ENCODE data around the gene NEK2.
"Not testable (repeated sequence)": the region's sequence is repeated elsewhere in the genome, so short reads cannot be mapped to it uniquely, and the experiment has no call there.

Gene NEK2

DNA sequence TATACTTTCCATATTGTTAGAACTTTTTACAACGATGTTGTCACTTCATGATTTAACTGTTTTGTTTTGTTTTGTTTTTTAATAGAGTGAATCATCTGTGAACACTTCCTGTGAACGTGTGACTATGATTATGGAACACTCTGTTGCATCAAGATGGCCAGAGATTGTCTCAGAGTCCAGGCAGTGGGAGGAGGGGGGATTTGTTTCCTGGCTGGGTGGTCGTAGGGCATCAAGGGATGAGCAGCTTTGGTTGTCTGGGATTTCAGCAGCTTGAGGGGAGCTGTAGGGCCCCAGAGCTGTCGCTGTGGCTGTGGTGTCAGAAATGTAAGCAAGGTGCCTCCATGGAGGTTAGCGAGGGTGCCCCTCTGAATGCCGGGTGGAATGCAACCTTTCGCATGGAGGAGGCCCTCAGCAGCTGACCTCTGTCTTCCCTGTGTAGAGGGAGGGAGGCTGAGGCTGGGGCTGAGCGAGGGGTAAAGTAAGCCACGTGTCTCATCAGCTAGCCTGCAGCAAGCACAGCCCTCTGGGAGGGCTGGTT, 21.4 kb downstream of the NEK2 start:
- no peak overlapping the region for H3K9ac ChIP-seq (ENCODE audit: low read length)
- H3K36me3 ChIP-seq (ENCODE audit: control insufficient read depth, insufficient read depth, low read length) = no peaks in the 10 kb centered on the region
- H3K4me3 ChIP-seq (ENCODE audit: low read length) = no peak overlapping the region
- H3K27me3 ChIP-seq (ENCODE audit: control insufficient read depth, insufficient read depth, low read length) = no peaks in the 10 kb centered on the region
- no peak overlapping the region for H3K27ac ChIP-seq (ENCODE audit: low read depth, low read length)
- no peaks in the 10 kb centered on the region for H3K4me1 ChIP-seq (ENCODE audit: control insufficient read depth, insufficient read depth, low read length)

DNA sequence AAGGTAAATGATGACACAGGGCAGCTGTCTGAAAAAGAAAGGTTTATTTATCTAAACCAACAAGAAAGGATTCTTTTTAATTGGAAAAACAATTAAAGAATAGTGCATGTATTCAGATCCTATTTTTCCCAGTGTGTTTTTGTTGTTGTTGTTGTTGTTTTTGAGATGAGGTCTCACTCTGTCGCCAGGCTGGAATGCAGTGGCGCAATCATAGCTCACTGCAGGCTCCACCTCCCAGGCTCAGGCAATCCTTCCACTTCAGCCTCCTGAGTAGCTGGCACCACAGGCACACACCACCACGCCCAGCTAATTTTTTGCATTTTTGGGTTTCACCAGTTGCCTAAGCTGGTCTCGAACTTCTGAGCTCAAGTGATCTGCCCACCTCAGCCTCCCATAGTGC, 22.1 kb downstream of the NEK2 start:
- H3K27ac ChIP-seq (ENCODE audit: low read depth, low read length) = no peak overlapping the region
- no peaks in the 10 kb centered on the region for H3K36me3 ChIP-seq (ENCODE audit: control insufficient read depth, insufficient read depth, low read length)
- no peaks in the 10 kb centered on the region for H3K4me1 ChIP-seq (ENCODE audit: control insufficient read depth, insufficient read depth, low read length)
- no peaks in the 10 kb centered on the region for H3K27me3 ChIP-seq (ENCODE audit: control insufficient read depth, insufficient read depth, low read length)
- no peak overlapping the region for H3K4me3 ChIP-seq (ENCODE audit: low read length)
- no peak overlapping the region for H3K9ac ChIP-seq (ENCODE audit: low read length)

DNA sequence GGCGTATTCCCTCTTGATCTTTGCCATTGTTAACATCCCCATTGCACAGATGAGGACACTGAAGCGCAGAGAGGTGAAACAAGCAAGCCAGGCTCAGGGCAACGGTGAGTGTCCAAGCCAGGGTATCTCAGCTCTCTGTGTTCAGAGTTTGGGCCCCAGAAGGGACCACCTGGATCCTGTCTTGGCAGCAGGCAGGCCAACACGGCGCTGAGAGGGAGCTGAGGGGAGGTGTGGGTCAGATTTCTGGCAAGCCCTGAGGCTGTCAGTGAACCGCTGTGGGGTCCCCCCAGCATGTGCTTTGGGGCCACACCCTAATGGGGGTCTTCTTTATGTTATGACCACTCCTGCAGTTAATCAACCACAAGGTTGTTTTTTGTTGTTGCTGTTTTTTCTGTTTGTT, 23.1 kb downstream of the NEK2 start:
- H3K36me3 ChIP-seq (ENCODE audit: control insufficient read depth, insufficient read depth, low read length) = no peaks in the 10 kb centered on the region
- H3K27ac ChIP-seq (ENCODE audit: low read depth, low read length) = no peak overlapping the region
- no peak overlapping the region for H3K9ac ChIP-seq (ENCODE audit: low read length)
- H3K27me3 ChIP-seq (ENCODE audit: control insufficient read depth, insufficient read depth, low read length) = no peaks in the 10 kb centered on the region
- no peaks in the 10 kb centered on the region for H3K4me1 ChIP-seq (ENCODE audit: control insufficient read depth, insufficient read depth, low read length)
- H3K4me3 ChIP-seq (ENCODE audit: low read length) = no peak overlapping the region

DNA sequence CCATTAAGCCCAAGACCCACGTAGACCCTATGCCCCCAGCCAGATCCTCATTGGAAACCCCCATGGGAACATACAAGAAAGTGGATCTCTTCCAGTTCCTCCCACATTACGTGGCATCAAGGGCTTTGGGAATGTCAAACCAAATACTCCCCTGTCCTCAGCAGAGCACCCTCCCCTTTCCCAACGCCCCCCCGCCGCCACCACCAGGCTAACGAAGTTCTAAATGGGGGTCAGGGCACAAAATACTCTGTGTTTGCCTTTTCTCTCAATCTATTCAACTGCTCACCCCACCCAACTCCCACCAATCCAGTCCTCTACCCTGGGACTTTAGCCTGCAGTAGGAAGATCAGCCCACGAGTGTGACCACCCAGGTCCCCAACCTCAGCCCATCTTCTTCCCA, 24.5 kb downstream of the NEK2 start:
- no peak overlapping the region for H3K27ac ChIP-seq (ENCODE audit: low read depth, low read length)
- no peak overlapping the region for H3K4me3 ChIP-seq (ENCODE audit: low read length)

GRCh38 chr1:211648980-211649934, 26.2 kb downstream of the NEK2 start:
- Histone ChIP-seq H3K4me3 (ENCODE audit: low read length) (no peak overlapping the region), H3K9ac (ENCODE audit: low read length) (no peak overlapping the region), H3K27ac (ENCODE audit: low read depth, low read length) (no peak overlapping the region), H3K4me1 (ENCODE audit: control insufficient read depth, insufficient read depth, low read length) (no peaks in the 10 kb centered on the region), H3K36me3 (ENCODE audit: control insufficient read depth, insufficient read depth, low read length) (no peaks in the 10 kb centered on the region), H3K27me3 (ENCODE audit: control insufficient read depth, insufficient read depth, low read length) (no peaks in the 10 kb centered on the region)

More for the DNA sequence above, 24.5 kb downstream of the NEK2 start:
- Histone ChIP-seq H3K9ac (ENCODE audit: low read length) (no peak overlapping the region), H3K27me3 (ENCODE audit: control insufficient read depth, insufficient read depth, low read length) (no peaks in the 10 kb centered on the region), H3K36me3 (ENCODE audit: control insufficient read depth, insufficient read depth, low read length) (no peaks in the 10 kb centered on the region), H3K4me1 (ENCODE audit: control insufficient read depth, insufficient read depth, low read length) (no peaks in the 10 kb centered on the region)

- no peaks in the 10 kb centered on the region for H3K36me3 ChIP-seq (ENCODE audit: control insufficient read depth, insufficient read depth, low read length)
- H3K4me3 ChIP-seq (ENCODE audit: low read length) = no peak overlapping the region
- H3K4me1 ChIP-seq (ENCODE audit: control insufficient read depth, insufficient read depth, low read length) = no peaks in the 10 kb centered on the region
- H3K9ac ChIP-seq (ENCODE audit: low read length) = no peak overlapping the region
- H3K27ac ChIP-seq (ENCODE audit: low read depth, low read length) = no peak overlapping the region
- H3K27me3 ChIP-seq (ENCODE audit: control insufficient read depth, insufficient read depth, low read length) = no peaks in the 10 kb centered on the region
Measured at GRCh38 chr1:211648336-211648735, 27.1 kb downstream of the NEK2 start.

GRCh38 chr1:211647711-211648121, 27.7 kb downstream of the NEK2 start:
- no peaks in the 10 kb centered on the region for H3K36me3 ChIP-seq (ENCODE audit: control insufficient read depth, insufficient read depth, low read length)
- no peak overlapping the region for H3K9ac ChIP-seq (ENCODE audit: low read length)
- no peaks in the 10 kb centered on the region for H3K4me1 ChIP-seq (ENCODE audit: control insufficient read depth, insufficient read depth, low read length)
- H3K27me3 ChIP-seq (ENCODE audit: control insufficient read depth, insufficient read depth, low read length) = no peaks in the 10 kb centered on the region
- H3K4me3 ChIP-seq (ENCODE audit: low read length) = no peak overlapping the region
- no peak overlapping the region for H3K27ac ChIP-seq (ENCODE audit: low read depth, low read length)

DNA sequence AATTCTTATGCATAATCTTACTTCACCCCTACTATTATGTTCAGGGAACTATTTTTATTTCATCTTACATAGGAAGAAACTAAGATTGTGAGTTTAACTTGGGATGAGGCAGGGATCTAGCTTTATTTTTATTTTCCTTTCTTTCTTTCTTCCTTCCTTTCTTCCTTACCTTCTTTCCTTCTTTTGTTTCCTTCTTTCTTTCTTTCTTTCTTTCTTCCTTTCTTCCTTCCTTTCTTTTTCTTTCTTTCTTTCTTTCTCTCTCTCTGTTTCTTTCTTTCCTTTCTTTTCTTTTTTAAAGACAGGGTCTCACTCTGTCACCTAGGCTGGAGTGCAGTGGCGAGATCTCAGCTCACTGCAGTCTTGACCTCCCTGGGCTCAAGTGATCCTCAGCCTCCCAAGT, 28.9 kb downstream of the NEK2 start:
- Histone ChIP-seq H3K27me3 (ENCODE audit: control insufficient read depth, insufficient read depth, low read length) (no peaks in the 10 kb centered on the region), H3K27ac (ENCODE audit: low read depth, low read length) (no peak overlapping the region), H3K9ac (ENCODE audit: low read length) (no peak overlapping the region), H3K4me3 (ENCODE audit: low read length) (no peak overlapping the region), H3K36me3 (ENCODE audit: control insufficient read depth, insufficient read depth, low read length) (no peaks in the 10 kb centered on the region), H3K4me1 (ENCODE audit: control insufficient read depth, insufficient read depth, low read length) (no peaks in the 10 kb centered on the region)

GRCh38 chr1:211645601-211646000, 29.8 kb downstream of the NEK2 start:
- not testable (repeated sequence) for H3K36me3 ChIP-seq (ENCODE audit: control insufficient read depth, insufficient read depth, low read length); H3K27me3 ChIP-seq (ENCODE audit: control insufficient read depth, insufficient read depth, low read length); H3K27ac ChIP-seq (ENCODE audit: low read depth, low read length); H3K9ac ChIP-seq (ENCODE audit: low read length); H3K4me1 ChIP-seq (ENCODE audit: control insufficient read depth, insufficient read depth, low read length); H3K4me3 ChIP-seq (ENCODE audit: low read length)

- Histone ChIP-seq H3K27me3 (ENCODE audit: control insufficient read depth, insufficient read depth, low read length) (no peaks in the 10 kb centered on the region), H3K36me3 (ENCODE audit: control insufficient read depth, insufficient read depth, low read length) (no peaks in the 10 kb centered on the region), H3K4me1 (ENCODE audit: control insufficient read depth, insufficient read depth, low read length) (no peaks in the 10 kb centered on the region), H3K4me3 (ENCODE audit: low read length) (no peak overlapping the region), H3K9ac (ENCODE audit: low read length) (no peak overlapping the region), H3K27ac (ENCODE audit: low read depth, low read length) (no peak overlapping the region)
Measured at GRCh38 chr1:211644653-211645052, 30.8 kb downstream of the NEK2 start.

DNA sequence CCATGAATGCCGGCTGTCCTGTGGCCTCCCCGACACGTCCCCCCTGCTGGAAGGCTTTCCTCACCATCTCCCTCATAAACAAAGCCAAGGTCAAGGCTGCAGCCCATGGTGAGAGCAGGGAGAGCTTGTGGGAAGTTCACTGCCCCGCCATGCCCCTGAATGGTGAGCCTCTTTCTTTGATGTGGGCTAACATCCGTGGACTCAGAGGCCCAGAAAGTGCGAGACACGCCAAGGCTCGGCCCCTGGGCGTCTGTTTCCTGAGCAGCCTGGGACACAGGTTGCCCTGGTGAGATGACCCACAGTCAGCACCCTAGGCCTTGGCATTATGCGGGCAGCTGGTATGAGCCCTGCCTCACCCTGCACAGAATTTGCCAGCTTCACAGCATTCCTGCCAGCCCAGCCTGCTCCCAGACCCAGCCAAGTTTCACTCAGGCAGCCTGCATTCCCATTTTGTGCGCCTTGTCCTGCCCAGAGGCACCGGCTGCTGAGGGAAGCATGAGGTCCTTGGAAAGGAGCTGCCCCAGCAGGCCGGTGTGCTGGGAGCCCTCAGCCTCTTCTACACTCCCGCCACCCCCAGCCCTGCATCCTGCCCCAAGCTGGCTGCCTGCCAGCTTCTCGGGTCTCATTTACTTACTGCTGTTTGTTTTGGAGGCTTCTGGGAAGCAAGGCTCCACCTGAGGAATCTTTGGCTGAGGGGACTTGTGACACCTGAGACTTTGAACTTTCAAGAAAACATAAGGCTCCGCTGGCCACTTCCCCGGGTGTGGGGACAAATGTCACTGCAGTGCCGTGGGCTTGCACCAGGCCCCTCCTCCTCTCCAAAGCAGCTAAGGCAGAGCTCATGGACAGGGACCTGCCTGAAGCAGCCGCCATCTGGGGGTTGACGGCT, 31.9 kb downstream of the NEK2 start:
- Histone ChIP-seq H3K27ac (ENCODE audit: low read depth, low read length) (no peak overlapping the region), H3K9ac (ENCODE audit: low read length) (no peak overlapping the region), H3K27me3 (ENCODE audit: control insufficient read depth, insufficient read depth, low read length) (no peaks in the 10 kb centered on the region), H3K4me3 (ENCODE audit: low read length) (no peak overlapping the region), H3K36me3 (ENCODE audit: control insufficient read depth, insufficient read depth, low read length) (no peaks in the 10 kb centered on the region), H3K4me1 (ENCODE audit: control insufficient read depth, insufficient read depth, low read length) (no peaks in the 10 kb centered on the region)

- Histone ChIP-seq H3K36me3 (ENCODE audit: control insufficient read depth, insufficient read depth, low read length) (no peaks in the 10 kb centered on the region), H3K9ac (ENCODE audit: low read length) (no peak overlapping the region), H3K27ac (ENCODE audit: low read depth, low read length) (no peak overlapping the region), H3K27me3 (ENCODE audit: control insufficient read depth, insufficient read depth, low read length) (no peaks in the 10 kb centered on the region), H3K4me1 (ENCODE audit: control insufficient read depth, insufficient read depth, low read length) (no peaks in the 10 kb centered on the region), H3K4me3 (ENCODE audit: low read length) (no peak overlapping the region)
Measured at GRCh38 chr1:211642870-211643269, 32.6 kb downstream of the NEK2 start.
